K562 (cell line): ENCODE results near the gene SND1. TPM values are rescaled to one million over a fixed set of nuclear protein-coding genes. Genes with fewer than 3 reads are reported as not detected.

ENCODE experiments used
- ARID1B ChIP-seq: fragments of 450-650 bp; IDR thresholded peaks from 2 replicates; pipeline ENCODE4 v1.6.1; 2016; ENCODE audit warnings: antibody characterized with exemption, mild to moderate bottlenecking, inconsistent platforms
- DPF2 ChIP-seq: fragments of 450-650 bp; IDR thresholded peaks from 2 replicates; pipeline ENCODE4 v1.6.1; 2016
- GTF2F1 ChIP-seq: IDR thresholded peaks from 2 replicates; pipeline ENCODE4 v1.6.1; 2011; ENCODE audit warnings: low read depth, low read length, improper control_type of control experiment
- HDAC6 ChIP-seq: IDR thresholded peaks from 2 replicates; pipeline ENCODE4 v1.6.1; 2012; ENCODE audit warnings: low read depth, mild to moderate bottlenecking, control low read depth, inconsistent platforms, low read length, moderate library complexity
- HMG20B ChIP-seq: fragments of 250-450 bp; sonication (Bioruptor Pico); IDR thresholded peaks from 2 replicates; pipeline ENCODE4 v1.5.0; 2021; ENCODE audit warnings: mild to moderate bottlenecking
- HSF4 ChIP-seq: fragments of 250-450 bp; sonication (Bioruptor Pico); IDR thresholded peaks from 2 replicates; pipeline ENCODE4 v2.1.2; 2022; ENCODE audit warnings: mild to moderate bottlenecking, moderate library complexity, borderline replicate concordance
- KHSRP ChIP-seq: fragments of 450-650 bp; IDR thresholded peaks from 2 replicates; pipeline ENCODE4 v1.6.1; 2017
- KLF6 ChIP-seq: fragments of 250-450 bp; sonication (Bioruptor Pico); IDR thresholded peaks from 2 replicates; pipeline ENCODE4 v1.4.0; 2020; ENCODE audit warnings: mild to moderate bottlenecking, moderate library complexity, borderline replicate concordance
- NELFE ChIP-seq: IDR thresholded peaks from 2 replicates; pipeline ENCODE4 v1.6.1; 2011; ENCODE audit warnings: mild to moderate bottlenecking; ENCODE audit not compliant: insufficient read depth, insufficient read length
- POLR2H ChIP-seq: IDR thresholded peaks from 2 replicates; pipeline ENCODE4 v1.6.1; 2016; ENCODE audit warnings: missing genetic modification characterization, low read depth, mild to moderate bottlenecking, control low read depth, missing compliant biosample characterization, moderate library complexity
- POU5F1 ChIP-seq: fragments of 150-350 bp; IDR thresholded peaks from 2 replicates; pipeline ENCODE4 v1.6.1; 2014; ENCODE audit warnings: borderline replicate concordance, low read length, low read depth, mild to moderate bottlenecking; ENCODE audit not compliant: partially characterized antibody
- RBM39 ChIP-seq: fragments of 200-400 bp; formaldehyde crosslinking; optimal IDR thresholded peaks from 2 replicates; pipeline ENCODE3; 2018; ENCODE audit warnings: low read depth, low read length
- SAFB2 ChIP-seq: fragments of 200-400 bp; formaldehyde crosslinking; IDR thresholded peaks from 2 replicates; pipeline ENCODE4 v1.6.1; 2018; ENCODE audit warnings: borderline replicate concordance, low read length, low read depth, moderate library complexity; ENCODE audit not compliant: severe bottlenecking
- TCF3 ChIP-seq: sonication (generic); formaldehyde crosslinking; IDR thresholded peaks from 2 replicates; pipeline ENCODE4 v1.4.0; 2020; ENCODE audit warnings: mild to moderate bottlenecking, missing genetic modification reagents
- TRIM28 ChIP-seq: fragments of 450-650 bp; IDR thresholded peaks from 2 replicates; pipeline ENCODE4 v1.6.1; 2017
- XRCC5 ChIP-seq: fragments of 200-400 bp; formaldehyde crosslinking; IDR thresholded peaks from 2 replicates; pipeline ENCODE4 v1.6.1; 2017; ENCODE audit warnings: low read depth, mild to moderate bottlenecking, low read length
- ZNF212 ChIP-seq: fragments of 450-650 bp; formaldehyde crosslinking; IDR thresholded peaks from 2 replicates; pipeline ENCODE4 v1.4.0; 2020; ENCODE audit warnings: mild to moderate bottlenecking
- ZNF398 ChIP-seq: fragments of 250-450 bp; sonication (Bioruptor Pico); IDR thresholded peaks from 2 replicates; pipeline ENCODE4 v1.8.0; 2021; ENCODE audit warnings: moderate library complexity, mild to moderate bottlenecking, inconsistent platforms
- ZNF512 ChIP-seq: IDR thresholded peaks from 2 replicates; pipeline ENCODE4 v1.6.1; 2016; ENCODE audit warnings: missing genetic modification characterization, missing compliant biosample characterization
- ZNF655 ChIP-seq: fragments of 250-450 bp; sonication (Bioruptor Pico); IDR thresholded peaks from 2 replicates; pipeline ENCODE4 v1.5.0; 2021
- polyA plus RNA-seq, 8 experiments: library from polyadenylated mRNA; depleted of rRNA in 4 of 8; stranded (reverse) in 5 of 8; unstranded in 3 of 8; fragments of >200 nt; fragmentation: Nextera tagmentation in 2 of 8; fragmentation: Illumina TruSeq in 1 of 8; extraction: Ambion mirVana in 2 of 8; extraction: Trizol in 1 of 8; gene quantifications; 2 replicates each; pipeline versions ENCODE4 v1.2.1 to v1.2.3, GENCODE V29; 2011 to 2014; ENCODE audit warnings: inconsistent platforms in 1 of 8, missing spikeins in 1 of 8
- total RNA-seq, 7 experiments: library from RNA; depleted of rRNA in 6 of 7; stranded (reverse); fragments of >200 nt in 6 of 7; fragmentation: Illumina TruSeq in 2 of 7; extraction: Trizol in 2 of 7; gene quantifications; 2 replicates each; pipeline versions ENCODE4 v1.2.1 to v1.2.3, GENCODE V29; 2011 to 2021; ENCODE audit warnings: low replicate concordance in 1 of 7

SND1 gene
- total and polyA plus RNA-seq, 9 of the 15 experiments (the other 6 are each of a cell fraction or from before 2014, with no cell fraction given), result 46.5 to 307 (median 191) TPM

GRCh38 chr7:127894588-127894987 is 242.6 kb downstream of the SND1 start (continued):
- no peak for TF ChIP-seq SAFB2
- no peak for TF ChIP-seq POU5F1
- peak; percentile 66; the same call in 1 of the 2 replicates for TF ChIP-seq ZNF512 (tag)
- TF ChIP-seq ZNF655 (CRISPR knock-in tag), result no peak
- TF ChIP-seq HDAC6, result no peak
- no peak for TF ChIP-seq TRIM28
- no peak for TF ChIP-seq KLF6 (CRISPR knock-in tag)
- TF ChIP-seq RBM39, result no peak
- peak; percentile 8; the same call in 1 of the 2 replicates for TF ChIP-seq HSF4 (CRISPR knock-in tag)
- no peak for TF ChIP-seq GTF2F1
- TF ChIP-seq POLR2H (tag), result peak; percentile 57
- no peak for TF ChIP-seq ZNF398 (CRISPR knock-in tag)
- no peak for TF ChIP-seq NELFE
- no peak for TF ChIP-seq HMG20B (CRISPR knock-in tag)
- TF ChIP-seq DPF2, result 0 out of 2 replicates have a peak, but pooled peaks have one; percentile 13
- 0 out of 2 replicates have a peak, but pooled peaks have one; percentile 32 for TF ChIP-seq ARID1B
- TF ChIP-seq ZNF212, result no peak
- TF ChIP-seq XRCC5, result no peak
- TF ChIP-seq KHSRP, result no peak
- peak; percentile 45 for TF ChIP-seq TCF3 (CRISPR knock-in tag)
